Panc1 (cell line): ENCODE measurements around the gene PLEKHG4B. TPM values are rescaled to one million over a fixed set of nuclear protein-coding genes. Genes with fewer than 3 reads are reported as not detected.
A peak's percentile ranks its signal among the peaks of the same experiment; 100 is the strongest.

Source experiments
- ATAC-seq: fragments of 200-7000 bp; cut with Tn5 transposase; 2 replicates; pipeline ENCODE4 v1.9.1; 2020; ENCODE audit warnings: mild to moderate bottlenecking, moderate library complexity
- BruUV-seq: library from RNA; stranded (reverse); fragments of 400-500 nt; replicated peaks from 2 replicates; lab custom pipeline; 2021; lab: Mats Ljungman, UMichigan
- CTCF ChIA-PET: fragments of 300-600 bp; sonication (Branson Sonifier 250); formaldehyde crosslinking; loops from one replicate; lab custom pipeline; 2022; ENCODE audit warnings: antibody characterized with exemption; lab: Charles Lee
- POLR2A ChIA-PET: fragments of 300-600 bp; sonication (Branson Sonifier 250); formaldehyde crosslinking; loops from one replicate; lab custom pipeline; 2022; ENCODE audit warnings: antibody characterized with exemption; lab: Charles Lee
- DNase-seq: peaks from one replicate; pipeline ENCODE4 v3.0.0-alpha.2; 2010; ENCODE audit warnings: low read depth, low spot score
- H3K27ac ChIP-seq: 2 replicates; pipeline ENCODE4 v1.5.1; 2011; ENCODE audit warnings: mild to moderate bottlenecking, low read length, inconsistent platforms
- H3K27me3 ChIP-seq: fragments of 200-500 bp; sonication (Bioruptor generic); 2 replicates; pipeline ENCODE4 v1.6.0; 2014; ENCODE audit warnings: low read length, inconsistent platforms; ENCODE audit not compliant: control insufficient read depth, insufficient read depth
- H3K36me3 ChIP-seq: fragments of 200-500 bp; sonication (Bioruptor generic); 2 replicates; pipeline ENCODE4 v1.5.1; 2014; ENCODE audit warnings: inconsistent platforms, mild to moderate bottlenecking, low read length, moderate library complexity; ENCODE audit not compliant: control insufficient read depth, insufficient read depth
- H3K4me1 ChIP-seq: 2 replicates; pipeline ENCODE4 v1.5.1; 2011; ENCODE audit warnings: inconsistent platforms, mild to moderate bottlenecking, low read length, moderate library complexity; ENCODE audit not compliant: control insufficient read depth, insufficient read depth
- H3K4me3 ChIP-seq, 2 experiments: 2 replicates each; pipeline ENCODE4 v1.5.1; 2011 to 2012; ENCODE audit warnings: low read depth in 2 of 2, low read length in 2 of 2, mild to moderate bottlenecking in 2 of 2, inconsistent platforms in 1 of 2, moderate library complexity in 1 of 2
- H3K9me3 ChIP-seq: fragments of 200-500 bp; sonication (Bioruptor generic); 2 replicates; pipeline ENCODE4 v1.5.1; 2014; ENCODE audit warnings: low read depth, mild to moderate bottlenecking, inconsistent platforms, low read length, moderate library complexity; ENCODE audit not compliant: control insufficient read depth, insufficient read depth
- POLR2AphosphoS5 ChIP-seq: IDR thresholded peaks from 2 replicates; pipeline ENCODE4 v1.6.1; 2012; ENCODE audit warnings: mild to moderate bottlenecking, low read depth, low read length, moderate library complexity
- REST ChIP-seq, 2 experiments: IDR thresholded peaks; 2 replicates each; pipeline ENCODE4 v1.6.1; 2011 to 2012; ENCODE audit warnings: low read depth in 2 of 2, control low read depth in 1 of 2, low read length in 1 of 2, mild to moderate bottlenecking in 1 of 2, moderate library complexity in 1 of 2; ENCODE audit not compliant: insufficient read depth in 1 of 2
- SIN3A ChIP-seq: IDR thresholded peaks from 2 replicates; pipeline ENCODE4 v1.6.1; 2012; ENCODE audit warnings: low read depth, mild to moderate bottlenecking, low read length, moderate library complexity, borderline replicate concordance; ENCODE audit not compliant: insufficient read depth
- TCF7L2 ChIP-seq: IDR thresholded peaks from 2 replicates; pipeline ENCODE4 v1.6.1; 2011; ENCODE audit warnings: mild to moderate bottlenecking, low read depth, low read length, inconsistent platforms
- in situ Hi-C: cut with HindIII; loops from 2 replicates; pipeline ENCODE4 v1.10.0; 2016; ENCODE audit warnings: low sequenced_read_pairs, low pct_unique_long_range_greater_than_20kb
- intact Hi-C: fragments of 100-400 bp; cut with micrococcal nuclease; formaldehyde crosslinking; loops from one replicate; pipeline ENCODE4 v1.10.0; 2022; ENCODE audit not compliant: unreplicated experiment
- total RNA-seq: library from RNA; stranded (reverse); gene quantifications from one replicate; pipeline ENCODE4 v1.2.1, GENCODE V29; 2021; ENCODE audit not compliant: unreplicated experiment
- TF ChIP-seq, protein P1 (sequence below): fragments of 450-650 bp; IDR thresholded peaks from 2 replicates; pipeline ENCODE4 v1.5.1; 2017; ENCODE audit warnings: mild to moderate bottlenecking

The PLEKHG4B gene
- total RNA-seq, 1 experiment from 2014 or later: 8.9 TPM

DNA sequence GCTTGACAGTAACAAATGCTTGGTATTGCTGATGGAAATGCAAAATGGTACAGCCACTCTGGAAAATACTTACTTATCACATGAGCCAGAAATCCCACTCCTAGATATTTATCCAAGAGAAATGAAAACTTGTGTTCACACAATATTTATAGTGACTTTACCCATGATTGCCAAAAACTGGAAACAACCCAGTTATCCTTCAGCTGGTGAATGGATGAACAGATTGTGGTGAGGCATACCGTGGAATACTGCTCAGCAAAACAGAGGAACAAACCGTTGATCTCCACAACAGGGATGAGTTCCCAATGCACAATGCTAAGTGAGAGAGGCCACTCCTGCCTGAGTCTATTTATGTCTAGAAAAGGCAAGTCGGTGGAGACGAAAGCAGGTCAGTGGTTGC, 58.8 kb downstream of the PLEKHG4B start:
- in situ Hi-C loops (no loop called here), intact Hi-C loops (no loop called here)
- Histone ChIP-seq H3K27ac (0 out of 2 replicates have a peak overlapping the region, but pooled peaks have one; percentile 8), H3K27me3 (no peaks in the 10 kb centered on the region), H3K9me3 (peaks cover 3% of the 10 kb centered on the region; the same call in 1 of the 2 replicates), H3K36me3 (no peaks in the 10 kb centered on the region), H3K4me1 (no peaks in the 10 kb centered on the region; the same call in 1 of the 2 replicates), H3K4me3 (no peak overlapping the region)
- DNase-seq (no peak), ATAC-seq (no peak)
- no peak for TF ChIP-seq REST (IDR thresholded peaks at IDR 0.05; ENCODE audit: insufficient read depth in 1 of 2, low read depth in 2 of 2, low read length in 1 of 2)
- TF ChIP-seq POLR2AphosphoS5: no peak
- TF ChIP-seq, protein P1, sequence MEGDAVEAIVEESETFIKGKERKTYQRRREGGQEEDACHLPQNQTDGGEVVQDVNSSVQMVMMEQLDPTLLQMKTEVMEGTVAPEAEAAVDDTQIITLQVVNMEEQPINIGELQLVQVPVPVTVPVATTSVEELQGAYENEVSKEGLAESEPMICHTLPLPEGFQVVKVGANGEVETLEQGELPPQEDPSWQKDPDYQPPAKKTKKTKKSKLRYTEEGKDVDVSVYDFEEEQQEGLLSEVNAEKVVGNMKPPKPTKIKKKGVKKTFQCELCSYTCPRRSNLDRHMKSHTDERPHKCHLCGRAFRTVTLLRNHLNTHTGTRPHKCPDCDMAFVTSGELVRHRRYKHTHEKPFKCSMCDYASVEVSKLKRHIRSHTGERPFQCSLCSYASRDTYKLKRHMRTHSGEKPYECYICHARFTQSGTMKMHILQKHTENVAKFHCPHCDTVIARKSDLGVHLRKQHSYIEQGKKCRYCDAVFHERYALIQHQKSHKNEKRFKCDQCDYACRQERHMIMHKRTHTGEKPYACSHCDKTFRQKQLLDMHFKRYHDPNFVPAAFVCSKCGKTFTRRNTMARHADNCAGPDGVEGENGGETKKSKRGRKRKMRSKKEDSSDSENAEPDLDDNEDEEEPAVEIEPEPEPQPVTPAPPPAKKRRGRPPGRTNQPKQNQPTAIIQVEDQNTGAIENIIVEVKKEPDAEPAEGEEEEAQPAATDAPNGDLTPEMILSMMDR: no peak
- TF ChIP-seq SIN3A: no peak
- TF ChIP-seq TCF7L2: no peak
- ChIA-PET POLR2A (no interaction called here), CTCF (no interaction called here)
- BruUV-seq: no TSS peak

DNA sequence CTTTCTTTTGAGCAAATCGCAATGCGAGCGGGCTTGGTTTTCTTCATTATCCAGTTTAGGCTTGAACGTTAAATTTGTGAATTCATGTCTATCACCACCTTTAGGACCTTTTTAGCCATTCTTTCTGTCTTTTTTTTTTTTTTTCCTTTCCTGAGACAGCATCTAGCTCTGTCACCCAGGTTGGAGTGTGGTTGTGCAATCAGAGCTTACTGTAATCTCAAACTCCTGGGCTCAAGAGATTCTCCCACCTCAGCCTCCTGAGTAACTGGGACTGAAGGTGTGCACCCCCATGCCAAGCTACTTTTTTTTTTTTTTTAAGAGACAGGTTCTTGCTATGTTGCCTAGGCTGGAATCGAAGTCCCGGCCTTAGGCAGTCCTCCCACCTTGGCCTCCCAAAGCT, 60.1 kb downstream of the PLEKHG4B start:
- H3K36me3 ChIP-seq: no peaks in the 10 kb centered on the region
- in situ Hi-C loops: no loop called here

More for the DNA sequence above, 60.1 kb downstream of the PLEKHG4B start:
- no peak for ATAC-seq
- Histone ChIP-seq H3K4me1 (no peaks in the 10 kb centered on the region; the same call in 1 of the 2 replicates), H3K27me3 (no peaks in the 10 kb centered on the region), H3K27ac (no peak overlapping the region), H3K4me3 (no peak overlapping the region), H3K9me3 (peaks cover 3% of the 10 kb centered on the region; the same call in 1 of the 2 replicates)
- TF ChIP-seq SIN3A (no peak), REST (IDR thresholded peaks at IDR 0.05; ENCODE audit: insufficient read depth in 1 of 2, low read depth in 2 of 2, low read length in 1 of 2) (no peak), TCF7L2 (no peak), POLR2AphosphoS5 (no peak)
- TF ChIP-seq, protein P1: no peak
- intact Hi-C loops: no loop called here
- DNase-seq: no peak
- ChIA-PET POLR2A (no interaction called here), CTCF (interaction anchor here (0.6 kb wide), 1 partner anchor 36 kb away, joined by 3 read pairs; no protein-coding TSS in a partner anchor)
- BruUV-seq: no TSS peak
